ENCODE results near the gene SLC6A17.
A peak's percentile ranks its signal among the peaks of the same experiment; 100 is the strongest.

Gene SLC6A17

DNA sequence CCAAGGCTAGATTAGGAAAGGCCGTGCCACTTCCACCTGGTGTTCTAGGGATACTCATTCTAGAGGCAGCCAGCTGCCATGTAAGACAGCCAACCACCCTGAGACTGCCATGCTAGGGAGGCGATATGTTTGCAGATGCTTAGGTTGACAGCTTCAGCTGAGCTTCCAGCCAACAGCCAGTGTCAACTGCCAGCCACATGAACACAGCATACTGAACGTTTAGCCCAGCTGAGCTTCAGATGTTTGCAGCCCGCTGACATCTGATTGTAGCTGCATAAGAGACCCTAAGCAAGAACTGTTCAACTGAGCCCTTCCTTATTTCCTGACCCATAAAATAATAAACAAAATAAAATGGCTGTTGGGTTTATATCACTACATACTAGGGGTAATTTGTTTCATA, 54.9 kb downstream of the SLC6A17 start:
- no peak for DNase-seq (ENCODE audit: low read depth)

DNA sequence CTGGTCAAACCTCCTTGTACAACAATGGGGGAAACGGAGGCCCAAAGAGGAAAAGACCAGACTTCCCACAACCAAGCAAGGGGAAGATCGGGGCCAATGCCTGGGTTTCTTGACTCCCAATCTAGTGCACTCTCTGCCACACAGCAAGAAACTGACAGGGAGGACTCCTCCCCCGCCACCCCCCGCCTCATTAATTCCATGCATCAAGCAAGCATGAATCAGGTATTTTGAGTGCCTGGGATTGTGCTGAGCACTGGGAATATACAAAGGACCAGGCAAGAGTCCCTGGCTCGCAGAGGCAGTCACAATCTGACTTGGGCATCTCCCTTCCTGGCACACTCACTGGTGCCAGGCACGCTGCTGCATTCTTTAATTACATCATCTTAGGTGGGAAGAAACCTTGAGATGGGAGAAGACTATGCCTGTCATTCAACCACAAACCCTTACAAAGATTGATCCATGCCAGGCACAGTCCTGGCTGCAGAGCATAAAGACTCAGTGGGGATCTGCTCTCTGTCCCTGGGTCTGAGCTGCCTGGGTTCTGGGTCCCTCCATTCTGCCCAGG, 55.4 kb downstream of the SLC6A17 start:
- DNase-seq (ENCODE audit: low read depth) = no peak

DNA sequence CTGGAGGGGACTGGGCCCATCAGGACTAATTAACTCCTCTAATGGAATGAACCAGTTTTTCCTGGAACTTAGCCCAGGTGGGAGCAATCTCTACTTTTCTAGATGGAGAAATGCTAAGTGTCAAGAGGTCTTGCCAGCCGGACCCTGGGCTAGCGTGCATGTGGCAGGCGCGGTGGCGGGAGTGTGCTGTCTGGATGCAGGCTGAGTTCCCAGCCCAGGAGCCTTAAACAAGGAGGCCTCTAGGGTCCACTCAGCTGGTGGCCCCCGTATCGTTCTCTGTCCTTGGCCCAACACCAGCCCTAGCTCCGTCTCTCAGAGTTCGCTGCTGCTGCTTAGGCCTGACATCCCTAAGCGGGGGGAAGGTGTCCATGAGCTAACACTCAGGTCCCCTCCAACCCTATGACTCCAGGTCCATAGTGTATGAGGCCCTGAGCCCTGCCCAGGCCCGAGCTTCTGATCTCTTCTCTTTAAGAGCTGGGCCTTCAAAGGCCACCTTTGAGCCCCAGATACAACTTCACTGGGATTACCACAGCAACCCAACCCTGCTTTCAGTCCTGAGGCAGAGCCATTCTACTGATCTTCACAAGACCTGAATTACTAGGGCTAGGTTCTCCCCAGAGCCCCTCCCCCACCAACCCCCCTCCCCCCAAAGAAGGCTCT, 56.1 kb downstream of the SLC6A17 start:
- DNase-seq (ENCODE audit: low read depth) = no peak

DNA sequence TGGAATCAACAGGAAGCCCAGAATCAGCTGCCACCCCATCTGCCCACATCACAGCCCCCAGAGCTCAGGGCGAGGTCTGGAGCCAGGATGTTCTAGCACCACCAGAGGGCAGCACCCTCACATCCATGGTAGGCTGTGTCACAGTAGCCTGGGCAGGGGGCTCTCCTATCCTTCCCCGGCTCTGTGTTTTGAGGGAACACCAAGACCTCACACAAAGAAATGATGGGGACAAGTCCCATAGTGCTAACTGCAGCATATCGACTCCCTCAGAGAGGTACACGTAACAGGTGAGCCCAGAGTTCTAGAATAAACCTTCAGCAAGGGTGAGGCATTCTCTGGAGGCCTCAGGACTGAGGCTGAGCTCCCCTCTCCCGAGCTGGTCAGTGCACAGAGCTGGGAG, 57.5 kb downstream of the SLC6A17 start:
- DNase-seq (ENCODE audit: low read depth) = peak; percentile 53

DNA sequence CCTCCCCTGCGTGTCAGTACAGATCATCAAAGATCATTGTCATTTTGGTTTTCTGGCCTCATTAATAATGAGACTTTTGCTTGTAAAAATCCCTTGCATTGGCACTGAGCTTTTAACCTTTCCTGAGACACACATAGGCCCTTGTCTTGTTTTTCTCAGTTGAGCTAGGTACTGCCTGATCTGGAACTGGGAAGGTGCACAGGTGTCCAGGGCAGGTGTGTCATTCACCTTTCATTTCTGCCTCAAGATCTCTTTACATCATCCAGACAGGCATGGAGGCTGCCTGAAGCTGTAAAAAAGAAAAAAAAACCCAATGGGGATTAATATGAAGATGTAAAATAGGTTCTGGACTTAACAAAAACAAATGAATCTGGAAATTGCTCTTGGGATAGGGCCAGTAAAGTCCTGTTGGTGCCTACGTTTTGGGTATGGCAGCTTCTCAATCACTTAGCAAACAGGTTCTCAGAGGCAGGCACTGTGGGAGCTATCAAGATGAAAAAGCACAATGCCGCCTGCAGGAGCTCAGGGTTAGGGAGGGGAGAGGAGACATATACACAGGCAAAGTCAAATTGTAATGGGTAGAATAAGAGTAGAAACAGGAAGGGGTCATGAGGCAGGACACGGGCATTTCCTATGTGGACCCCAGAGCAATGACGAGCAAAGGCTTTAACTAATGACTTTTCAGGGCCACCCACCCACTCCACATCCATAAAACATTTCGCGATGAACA, 58.8 kb downstream of the SLC6A17 start:
- no peak for DNase-seq (ENCODE audit: low read depth)

DNA sequence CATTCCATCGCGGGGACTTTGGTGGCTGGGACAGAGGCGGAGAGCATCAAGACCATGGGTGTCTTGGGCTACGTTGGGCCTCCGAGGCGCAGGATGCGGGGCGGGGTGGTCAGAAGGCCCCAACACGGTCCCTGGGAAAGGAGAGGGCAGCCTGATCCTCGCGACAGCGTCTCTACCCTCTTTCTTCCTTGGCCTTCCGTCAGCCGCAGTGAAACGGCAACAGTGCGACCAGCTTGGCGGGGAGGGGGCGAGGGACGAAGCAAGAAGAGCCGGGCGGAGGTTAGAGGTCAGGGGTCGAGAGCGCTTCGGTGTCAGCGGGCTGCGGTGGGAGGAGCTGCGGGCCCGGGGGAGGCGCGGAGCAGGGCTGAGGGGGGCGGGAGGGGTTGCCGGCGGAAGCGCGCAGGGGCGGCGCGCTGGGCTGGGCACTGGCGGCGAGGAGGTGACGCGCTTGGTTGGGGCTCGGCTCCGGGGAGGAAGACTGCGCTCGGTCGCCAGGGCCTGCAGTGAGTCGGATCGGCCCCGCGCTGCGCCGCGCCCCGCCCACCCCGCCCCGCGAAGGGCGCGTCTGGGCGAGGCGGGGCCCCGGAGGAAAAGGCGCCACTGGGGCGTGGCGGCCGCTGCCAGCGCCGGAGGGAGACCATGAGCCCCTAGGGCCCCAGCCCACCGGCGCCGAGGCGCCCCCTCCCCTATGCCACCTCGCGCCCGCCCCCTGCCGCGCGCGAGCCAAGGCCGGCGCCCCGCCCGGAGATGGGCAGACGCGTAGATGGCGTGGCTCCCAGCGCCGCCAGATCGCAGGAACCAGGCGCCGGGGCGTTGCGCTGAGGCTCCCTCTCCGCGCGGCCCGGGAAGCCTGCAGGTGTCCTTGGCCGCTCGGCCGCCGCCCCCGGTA, 59.7 kb downstream of the SLC6A17 start, which contains the start of gene KCNC4:
TSS of gene KCNC4 (plus strand) at position 600 of the 889 bp plus-strand sequence. CDS start 1,186 bp downstream, outside the sequence.
- DNase-seq (ENCODE audit: low read depth) = peak; percentile 88

DNA sequence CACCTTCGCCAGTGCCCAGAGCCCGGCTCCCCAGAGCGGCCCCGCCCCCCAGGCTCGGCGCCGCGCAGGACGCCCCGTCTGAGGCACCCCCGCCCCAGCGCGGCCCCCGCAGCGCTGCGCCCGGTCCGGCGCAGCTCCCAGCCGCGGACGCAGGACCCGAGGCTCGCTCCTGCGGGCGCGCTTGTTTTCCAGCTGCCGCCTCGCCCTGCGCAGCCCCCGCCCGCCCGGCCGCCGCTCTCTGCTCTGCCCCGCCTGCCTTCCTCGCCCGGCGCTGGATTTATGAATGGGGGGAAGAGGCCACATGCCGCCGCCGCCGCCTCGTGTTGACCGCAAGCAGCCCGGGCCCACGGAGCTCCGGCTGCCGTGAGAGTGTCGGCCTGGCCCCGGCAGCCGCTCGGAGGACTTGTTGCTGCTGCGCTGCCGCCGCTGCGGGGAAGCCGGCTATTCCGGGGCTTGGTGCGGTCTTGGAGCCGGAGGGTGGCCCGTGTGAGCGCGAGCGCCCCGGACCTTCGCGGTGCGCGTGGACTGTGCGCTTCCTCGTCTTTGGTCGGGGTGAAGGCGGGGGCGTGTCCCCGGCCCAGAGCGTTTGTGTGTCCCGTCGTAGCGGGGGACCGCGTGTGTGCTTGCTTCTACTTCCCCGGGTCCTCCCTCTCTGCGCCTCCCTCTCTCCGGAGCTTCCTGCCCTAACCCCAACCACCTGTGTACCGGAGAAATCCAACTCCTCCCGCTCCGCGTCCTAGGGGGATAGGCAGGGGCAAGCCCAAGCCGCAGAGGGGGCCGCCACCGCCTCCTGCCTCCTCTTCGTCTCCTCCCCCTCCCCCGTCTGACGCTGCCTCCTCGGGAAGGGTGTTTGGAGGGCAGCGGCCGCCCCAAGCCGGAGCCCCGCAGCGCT, 60.6 kb downstream of the SLC6A17 start:
- peak; percentile 33 for DNase-seq (ENCODE audit: low read depth)

DNA sequence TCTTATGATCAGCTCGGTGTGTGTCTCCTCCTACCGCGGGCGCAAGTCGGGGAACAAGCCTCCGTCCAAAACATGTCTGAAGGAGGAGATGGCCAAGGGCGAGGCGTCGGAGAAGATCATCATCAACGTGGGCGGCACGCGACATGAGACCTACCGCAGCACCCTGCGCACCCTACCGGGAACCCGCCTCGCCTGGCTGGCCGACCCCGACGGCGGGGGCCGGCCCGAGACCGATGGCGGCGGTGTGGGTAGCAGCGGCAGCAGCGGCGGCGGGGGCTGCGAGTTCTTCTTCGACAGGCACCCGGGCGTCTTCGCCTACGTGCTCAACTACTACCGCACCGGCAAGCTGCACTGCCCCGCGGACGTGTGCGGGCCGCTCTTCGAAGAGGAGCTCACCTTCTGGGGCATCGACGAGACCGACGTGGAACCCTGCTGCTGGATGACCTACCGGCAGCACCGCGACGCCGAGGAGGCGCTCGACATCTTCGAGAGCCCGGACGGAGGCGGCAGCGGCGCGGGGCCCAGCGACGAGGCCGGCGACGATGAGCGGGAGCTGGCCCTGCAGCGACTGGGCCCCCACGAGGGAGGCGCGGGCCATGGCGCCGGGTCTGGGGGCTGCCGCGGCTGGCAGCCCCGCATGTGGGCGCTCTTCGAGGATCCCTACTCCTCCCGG, 61.3 kb downstream of the SLC6A17 start:
- DNase-seq (ENCODE audit: low read depth) = peak; percentile 28

DNA sequence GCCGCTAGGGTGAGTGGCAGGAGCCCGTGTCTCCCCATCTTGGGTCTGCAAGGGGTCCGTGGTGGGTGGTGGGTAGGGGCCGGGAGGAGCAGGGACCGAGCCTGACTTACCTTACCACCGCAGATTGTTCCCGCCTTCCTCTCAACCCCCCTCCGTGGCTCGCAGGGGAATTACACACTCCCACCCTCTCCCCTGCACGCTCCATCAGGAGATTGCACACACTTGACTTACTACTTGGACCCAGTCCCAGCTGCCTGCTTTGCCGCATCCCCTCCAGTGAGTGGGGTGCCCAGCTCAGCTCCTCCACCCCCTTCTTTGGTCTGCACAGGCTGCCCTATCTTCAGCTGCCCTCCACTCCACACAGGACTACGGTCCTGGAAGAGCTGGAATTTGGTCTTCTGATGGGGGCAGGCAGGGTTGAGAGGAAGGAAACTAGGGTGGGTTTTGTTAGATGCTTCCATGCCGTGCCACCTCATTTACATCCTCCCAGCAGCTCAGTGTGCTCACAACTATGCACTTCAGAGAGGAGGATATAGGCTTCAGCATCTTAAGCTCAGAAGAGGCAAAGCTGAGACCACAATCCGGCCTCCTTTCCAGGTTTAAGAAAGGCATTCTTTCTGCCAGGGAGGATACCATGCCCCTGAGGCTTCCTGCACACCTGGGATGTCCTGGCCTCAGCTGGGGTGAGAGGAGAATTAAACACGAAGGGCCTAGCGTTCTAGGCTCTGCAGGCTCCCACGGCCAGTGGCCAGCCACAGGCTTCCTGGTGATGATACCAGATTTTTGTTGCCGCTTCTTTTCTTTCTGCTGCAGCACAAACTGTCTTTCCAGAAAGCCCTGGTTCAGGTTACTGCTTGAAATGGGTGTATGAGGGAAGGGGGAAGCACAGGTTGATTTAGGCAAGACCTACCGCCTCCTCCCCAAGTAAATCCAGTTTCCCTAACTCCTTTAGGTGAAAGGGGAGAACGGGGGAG, 62.2 kb downstream of the SLC6A17 start:
- no peak for DNase-seq (ENCODE audit: low read depth)

DNA sequence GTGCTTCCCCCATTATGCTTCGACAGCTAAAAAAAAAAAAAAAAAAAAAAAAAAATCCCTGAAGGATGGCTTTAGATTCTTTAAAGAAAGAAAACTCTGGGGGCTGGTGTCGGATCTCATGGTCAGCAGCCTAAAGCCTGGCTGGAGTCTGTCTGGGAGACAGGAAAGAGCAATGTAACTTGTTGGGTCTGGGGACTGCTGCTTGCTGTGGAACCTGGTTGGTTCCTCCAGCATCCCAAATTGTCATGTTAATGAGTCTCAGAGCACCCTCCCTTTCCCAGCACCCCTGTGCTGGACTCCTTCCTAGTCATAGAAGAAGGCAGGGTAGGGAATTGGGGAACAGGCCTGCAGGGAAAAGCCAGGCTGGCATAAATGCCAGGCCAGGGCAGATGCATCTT, 62.8 kb downstream of the SLC6A17 start:
- DNase-seq (ENCODE audit: low read depth) = no peak

DNA sequence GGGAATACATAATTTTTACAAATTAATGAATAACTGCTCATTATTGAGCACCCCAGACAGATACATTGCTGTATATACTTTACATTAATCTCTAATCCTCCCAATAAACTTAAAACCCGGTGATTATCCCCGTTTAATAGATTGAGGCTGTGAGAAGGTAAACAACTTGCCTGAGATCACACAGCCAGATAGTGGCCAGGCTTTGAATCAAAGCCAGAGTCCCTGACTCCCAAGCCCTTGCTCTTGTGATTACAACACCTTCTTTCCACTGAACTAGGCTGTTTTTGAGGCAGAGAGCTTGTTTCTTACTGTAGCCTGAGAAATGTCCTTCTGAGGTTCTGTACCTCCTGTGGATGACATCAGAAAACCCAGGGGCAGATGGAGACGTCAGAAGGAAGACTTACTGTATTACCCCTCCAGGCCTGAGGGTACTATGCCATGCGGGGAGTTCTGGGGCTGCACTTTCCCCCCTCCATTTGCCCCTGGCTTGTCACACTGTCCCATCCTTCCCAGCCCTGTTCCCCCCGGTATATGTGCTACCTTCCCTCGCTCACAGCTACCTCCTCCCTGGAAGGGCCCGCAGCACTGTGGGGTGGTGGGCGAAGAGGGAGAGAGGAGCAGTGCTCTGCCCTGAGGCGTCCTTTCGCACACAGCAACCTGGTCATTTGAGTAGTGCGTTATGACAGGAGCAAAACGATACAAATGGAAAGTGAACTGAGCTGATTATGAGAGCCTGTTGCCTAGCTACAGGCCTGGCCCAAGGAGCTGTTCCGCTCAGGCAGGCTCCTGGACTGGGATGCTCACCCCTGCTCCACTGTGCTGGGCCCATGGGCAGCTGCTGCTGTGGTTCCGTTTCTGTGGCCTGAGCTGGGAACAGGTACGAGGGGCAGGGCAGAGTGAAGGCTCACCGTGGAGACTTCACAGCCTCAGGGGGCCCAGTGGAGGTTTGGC, 64.4 kb downstream of the SLC6A17 start:
- DNase-seq (ENCODE audit: low read depth) = no peak

DNA sequence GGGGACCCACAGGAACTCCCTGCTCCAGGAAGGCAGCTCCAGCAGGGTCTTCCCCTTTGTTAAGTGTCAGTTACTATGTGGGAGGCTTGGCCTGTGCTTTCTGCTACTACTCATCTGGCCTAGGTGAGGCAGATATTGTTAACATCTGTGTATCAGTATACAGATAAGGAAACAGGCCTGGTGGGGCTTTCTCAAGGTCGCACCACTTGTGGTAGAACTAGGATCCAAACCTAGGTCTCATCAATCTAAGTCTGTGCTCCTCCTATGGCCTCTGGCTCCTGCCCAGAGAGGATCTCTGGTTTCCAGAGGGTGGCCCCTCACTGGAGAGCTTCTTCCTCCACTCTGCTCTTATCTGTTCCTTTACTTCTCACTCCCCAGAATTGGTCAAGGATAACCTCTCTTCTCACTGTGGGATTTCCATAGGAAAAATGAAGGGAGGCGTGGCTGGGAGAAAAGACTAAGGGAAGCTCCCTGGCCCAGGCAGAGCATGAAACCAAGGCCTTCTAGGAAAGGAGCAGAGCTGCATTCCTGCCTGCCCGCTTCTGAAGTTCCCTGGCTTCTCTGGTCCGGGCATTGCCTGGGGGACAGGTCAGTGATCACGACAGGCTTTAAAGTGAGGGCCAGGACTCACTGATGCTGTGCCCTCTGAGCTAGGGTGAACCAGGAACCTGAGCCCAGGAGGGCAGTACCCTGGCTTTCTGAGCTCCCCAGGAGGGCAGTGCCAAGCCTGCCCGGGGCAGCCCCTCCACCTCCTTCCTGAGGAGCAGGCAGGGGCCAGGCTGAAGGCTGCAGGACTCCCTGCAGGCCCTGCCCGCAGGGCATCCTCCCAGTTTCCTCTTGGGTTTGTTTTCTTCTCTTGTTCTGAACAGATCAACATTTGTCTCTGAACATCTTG, 65.6 kb downstream of the SLC6A17 start:
- DNase-seq (ENCODE audit: low read depth) = no peak

DNA sequence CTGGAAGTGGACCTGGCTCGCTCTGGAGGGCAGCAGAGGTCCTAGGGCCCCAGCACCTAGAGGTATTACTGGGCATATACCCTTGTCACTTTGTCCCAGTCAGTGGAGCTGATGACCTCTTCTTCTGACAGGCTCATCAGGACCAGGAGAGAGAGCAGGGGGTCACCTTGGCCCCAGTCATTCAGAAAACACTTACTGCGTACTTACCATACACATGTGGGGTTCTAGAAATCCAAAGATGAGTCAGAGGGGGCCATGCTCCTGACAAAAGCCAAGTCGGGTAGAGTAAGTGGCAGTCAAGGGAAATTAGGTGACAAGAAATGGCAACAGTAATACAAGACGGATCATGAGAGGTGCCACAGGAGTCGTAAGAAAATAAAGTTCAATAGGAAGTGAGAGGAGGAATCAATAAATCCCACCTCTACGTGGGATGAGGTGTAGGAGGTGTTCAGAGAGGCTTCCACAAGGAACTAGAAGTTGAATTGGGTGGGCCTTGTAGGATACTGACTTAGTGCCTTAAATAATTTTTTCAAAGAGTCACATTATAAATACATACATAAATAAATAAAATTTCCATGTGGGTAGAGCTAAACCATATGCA, 66.7 kb downstream of the SLC6A17 start:
- DNase-seq (ENCODE audit: low read depth) = no peak

DNA sequence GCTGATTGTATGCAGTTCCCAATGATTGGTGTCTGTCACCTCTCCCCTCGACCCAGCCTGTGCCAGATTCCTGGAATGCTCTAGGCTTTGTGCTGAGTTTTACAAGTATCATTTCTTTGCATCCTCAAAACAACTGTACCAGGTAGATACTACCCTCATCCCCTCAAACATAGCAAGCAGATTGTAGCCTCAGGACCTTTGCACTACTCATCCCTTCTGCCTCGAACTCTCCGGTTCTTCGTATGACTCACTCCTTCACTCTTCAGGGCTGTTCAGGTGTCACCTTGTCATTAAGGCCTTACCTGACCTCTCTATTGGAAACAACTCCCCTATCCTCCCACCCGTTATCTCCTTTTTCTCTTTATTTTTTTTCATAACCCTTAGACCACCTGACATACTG, 67.8 kb downstream of the SLC6A17 start:
- no peak for DNase-seq (ENCODE audit: low read depth)

DNA sequence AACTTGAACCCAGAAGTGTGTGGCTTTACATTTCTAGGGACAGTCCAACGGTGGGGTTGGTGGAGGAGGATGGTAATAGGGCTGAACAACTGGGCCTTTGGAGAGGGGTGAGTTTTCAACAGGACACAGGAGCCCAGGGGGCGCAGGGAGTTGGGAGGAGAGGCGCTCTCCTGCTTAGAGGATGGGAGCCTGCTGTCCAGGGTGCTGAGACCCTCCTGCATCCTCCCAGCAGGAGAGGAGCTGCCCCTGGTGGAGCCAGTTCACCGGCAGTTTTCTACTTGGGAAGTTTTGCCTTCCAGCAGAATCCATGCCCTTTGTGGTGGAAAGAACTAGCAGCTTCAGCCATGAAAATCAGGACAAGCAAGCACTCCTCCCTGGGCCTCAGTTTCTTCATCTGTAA, 68.4 kb downstream of the SLC6A17 start:
- no peak for DNase-seq (ENCODE audit: low read depth)

DNA sequence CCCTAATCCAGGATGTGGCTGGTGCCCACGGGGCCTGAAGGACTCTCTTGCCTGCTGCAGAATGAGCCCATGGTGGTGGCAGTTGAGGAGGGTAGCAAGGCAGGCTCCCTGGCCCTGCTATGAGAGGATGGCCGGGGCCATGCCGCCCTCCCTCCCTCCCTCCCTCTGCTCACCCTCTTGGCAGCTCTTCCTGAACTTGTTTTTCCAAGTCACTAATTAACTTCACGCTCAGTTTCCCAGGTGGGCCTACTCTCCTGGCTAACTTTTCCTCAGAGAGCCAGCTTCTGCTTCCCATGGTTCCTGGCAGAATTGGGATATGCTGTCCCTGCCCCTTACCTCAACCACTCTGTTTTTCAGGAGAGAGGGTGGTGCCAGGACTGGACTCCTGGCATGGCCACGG, 70.0 kb downstream of the SLC6A17 start:
- no peak for DNase-seq (ENCODE audit: low read depth)

DNA sequence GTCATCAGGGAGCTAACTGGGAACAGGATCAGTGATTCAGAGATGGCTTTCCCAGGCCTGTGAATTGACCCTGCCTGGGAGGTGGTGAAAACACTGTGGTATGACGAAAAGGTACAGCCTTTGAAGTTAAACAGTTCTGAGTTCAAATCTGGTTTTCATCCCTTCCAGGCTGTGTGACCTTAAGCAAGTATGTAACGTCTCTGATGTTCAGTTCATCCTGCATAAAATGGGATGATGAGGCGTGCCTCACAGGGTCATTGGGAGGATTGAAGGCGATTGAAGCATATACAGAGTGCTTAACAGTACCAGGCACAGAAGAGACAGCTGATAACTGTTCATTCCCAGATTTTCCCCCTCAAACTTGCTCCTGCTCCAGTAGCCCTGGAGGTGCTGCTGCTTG, 70.8 kb downstream of the SLC6A17 start:
- no peak for DNase-seq (ENCODE audit: low read depth)
